Mucosa of descending colon (tissue), 3 donors: ENCODE data around the gene DDX51. TPM values are rescaled to one million over a fixed set of nuclear protein-coding genes. Genes with fewer than 3 reads are reported as not detected.
"Not testable (repeated sequence)": the region's sequence is repeated elsewhere in the genome, so short reads cannot be mapped to it uniquely, and the experiment has no call there.

ENCODE experiments used
- ATAC-seq: fragments of 200-7000 bp; cut with Tn5 transposase; one replicate; pipeline ENCODE4 v1.9.1; 2020; ENCODE audit warnings: mild to moderate bottlenecking, moderate library complexity
- DNase-seq, 3 donors: peaks; one replicate each; pipeline ENCODE4 v3.0.0-alpha.2; 2020
- H3K36me3 ChIP-seq: fragments of 200-600 bp; one replicate; pipeline ENCODE4 v1.8.0; 2021; ENCODE audit warnings: low read depth, mild to moderate bottlenecking
- H3K4me1 ChIP-seq: fragments of 200-600 bp; one replicate; pipeline ENCODE4 v1.8.0; 2021; ENCODE audit warnings: low read depth, mild to moderate bottlenecking
- H3K4me3 ChIP-seq: fragments of 200-600 bp; one replicate; pipeline ENCODE4 v1.8.0; 2021; ENCODE audit warnings: mild to moderate bottlenecking
- H3K9me3 ChIP-seq: fragments of 200-600 bp; one replicate; pipeline ENCODE4 v1.8.0; 2021; ENCODE audit warnings: mild to moderate bottlenecking
- CTCF ChIP-seq: fragments of 200-600 bp; IDR thresholded peaks from one replicate; pipeline ENCODE4 v1.8.0; 2022; ENCODE audit warnings: antibody characterized with exemption, mild to moderate bottlenecking
- intact Hi-C, 2 donors: fragments of 100-400 bp; cut with DNase I in 1 of 2; cut with micrococcal nuclease in 1 of 2; formaldehyde crosslinking; loops; one replicate each; pipeline versions ENCODE4 v1.11.0 to v1.11.1; 2022; cut with DNase I, micrococcal nuclease
- total RNA-seq, 3 donors: library from RNA; stranded (reverse); fragmentation: NEBNext Ultra II Directional in 2 of 3; extraction: Animal tissue kit (Norgen Biotek cat#: 25700) in 2 of 3; gene quantifications; one replicate each; pipeline versions ENCODE4 v1.2.1 to v1.2.4, GENCODE V29; 2021 to 2023
- donor health status: DM: no; HTN: no; CAD: no; lungs with moderate emphysema.
- donor health status: DM: no; HTN: no; CAD: no.
- donor health status: DM: no; HTN: yes; CAD: no.

DDX51 gene
- total RNA-seq, 3 donors from 2014 or later: 14.2 to 18.7 (median 15.6) TPM

GRCh38 chr12:132140501-132140900, 3.6 kb downstream of the DDX51 start:
- ATAC-seq: no peak
- peak in 1 of 3 donors; percentile 31 for DNase-seq
- TF ChIP-seq CTCF: no peak
- H3K4me1 ChIP-seq: peaks cover 21% of the 10 kb centered on the region
- no peaks in the 10 kb centered on the region for H3K36me3 ChIP-seq
- intact Hi-C loops: no loop called here
- H3K4me3 ChIP-seq: no peak overlapping the region
- no peaks in the 10 kb centered on the region for H3K9me3 ChIP-seq

- peak in 1 of 3 donors; percentile 46 for DNase-seq
- no peak for ATAC-seq
- no peaks in the 10 kb centered on the region for H3K36me3 ChIP-seq
- intact Hi-C loops: no loop called here
- H3K4me1 ChIP-seq: peaks cover 15% of the 10 kb centered on the region
- H3K4me3 ChIP-seq: no peak overlapping the region
- TF ChIP-seq CTCF: no peak
- H3K9me3 ChIP-seq: no peaks in the 10 kb centered on the region
Measured at GRCh38 chr12:132139912-132140311, 4.2 kb downstream of the DDX51 start.

GRCh38 chr12:132138941-132139871, 4.9 kb downstream of the DDX51 start:
- ATAC-seq (no peak), DNase-seq (peak in 1 of 3 donors; percentile 39)
- Histone ChIP-seq H3K4me1 (peaks cover 12% of the 10 kb centered on the region), H3K9me3 (no peaks in the 10 kb centered on the region), H3K4me3 (no peak overlapping the region), H3K36me3 (no peaks in the 10 kb centered on the region)
- intact Hi-C loops: no loop called here
- TF ChIP-seq CTCF: no peak

- DNase-seq (no peak), ATAC-seq (no peak)
- Histone ChIP-seq H3K36me3 (no peaks in the 10 kb centered on the region), H3K4me3 (no peak overlapping the region), H3K4me1 (peaks cover 3% of the 10 kb centered on the region), H3K9me3 (no peaks in the 10 kb centered on the region)
- intact Hi-C loops: no loop called here
- no peak for TF ChIP-seq CTCF
Measured at GRCh38 chr12:132137483-132138125, 6.5 kb downstream of the DDX51 start.

GRCh38 chr12:132136226-132136625, 7.9 kb downstream of the DDX51 start:
- H3K36me3 ChIP-seq, DNase-seq, ATAC-seq, H3K4me1 ChIP-seq, H3K9me3 ChIP-seq, intact Hi-C loops, H3K4me3 ChIP-seq: not testable (repeated sequence)

- ATAC-seq, intact Hi-C loops, H3K4me3 ChIP-seq, H3K36me3 ChIP-seq, H3K4me1 ChIP-seq, H3K9me3 ChIP-seq, DNase-seq: not testable (repeated sequence)
Measured at GRCh38 chr12:132134653-132135183, 9.4 kb downstream of the DDX51 start.
